ENCODE measurements around the gene GABRR2.
"Not testable (repeated sequence)": the region's sequence is repeated elsewhere in the genome, so short reads cannot be mapped to it uniquely, and the experiment has no call there.

Gene GABRR2

GRCh38 chr6:89323511-89323971 lies 8.4 kb upstream of the GABRR2 start:
- no peak for DNase-seq

- peak; percentile 5 to 52 for DNase-seq
Measured at GRCh38 chr6:89321131-89321970, 6.3 kb upstream of the GABRR2 start.

- DNase-seq = no peak
Measured at GRCh38 chr6:89320012-89320559, 5.0 kb upstream of the GABRR2 start.

DNA sequence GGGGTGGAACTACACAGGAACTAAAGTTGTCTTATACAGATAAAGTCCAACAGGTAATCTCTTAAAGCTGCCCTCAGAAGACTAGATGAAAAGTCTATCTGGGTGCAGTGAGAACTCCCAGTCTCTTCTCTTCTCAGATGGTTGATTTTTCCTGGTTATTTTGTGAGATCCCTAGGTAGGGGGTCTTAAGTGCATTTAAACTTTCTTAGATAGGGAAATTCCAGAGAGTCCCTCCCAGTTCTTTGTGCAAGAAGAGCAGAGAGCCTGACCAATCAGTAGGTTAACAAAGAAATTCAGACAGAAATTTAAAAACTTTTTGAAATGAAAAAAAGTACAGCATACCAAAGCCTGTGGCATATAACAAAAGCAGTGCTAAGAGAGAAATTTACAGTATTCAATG lies 2.0 kb upstream of the GABRR2 start:
- no peak for DNase-seq

GRCh38 chr6:89314692-89315091 lies 407 bp downstream of the GABRR2 start:
- DNase-seq = no peak

DNA sequence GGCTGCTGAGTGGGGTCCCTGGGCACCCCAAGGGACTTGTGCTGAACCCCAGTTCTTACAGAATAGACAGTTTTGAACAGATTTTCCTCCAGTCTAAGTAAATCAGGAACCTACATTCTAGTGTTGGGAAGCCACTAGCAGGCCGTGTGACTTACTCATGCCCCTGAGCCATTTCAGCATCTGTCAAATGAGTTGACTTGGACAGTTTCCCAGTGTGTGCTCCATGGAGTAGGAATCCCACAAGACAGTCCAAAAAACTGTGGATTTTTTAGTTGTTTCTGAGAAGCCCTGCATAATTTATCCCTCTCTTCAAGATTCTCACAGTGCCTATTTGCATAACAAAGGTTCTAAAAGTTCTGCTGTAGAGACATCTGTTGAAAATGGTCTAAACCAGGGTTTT lies 2.1 kb downstream of the GABRR2 start:
- no peak for DNase-seq

- DNase-seq = no peak
Measured at GRCh38 chr6:89311853-89312531, 3.1 kb downstream of the GABRR2 start.

GRCh38 chr6:89311530-89311852 lies 3.6 kb downstream of the GABRR2 start:
- DNase-seq = no peak

DNA sequence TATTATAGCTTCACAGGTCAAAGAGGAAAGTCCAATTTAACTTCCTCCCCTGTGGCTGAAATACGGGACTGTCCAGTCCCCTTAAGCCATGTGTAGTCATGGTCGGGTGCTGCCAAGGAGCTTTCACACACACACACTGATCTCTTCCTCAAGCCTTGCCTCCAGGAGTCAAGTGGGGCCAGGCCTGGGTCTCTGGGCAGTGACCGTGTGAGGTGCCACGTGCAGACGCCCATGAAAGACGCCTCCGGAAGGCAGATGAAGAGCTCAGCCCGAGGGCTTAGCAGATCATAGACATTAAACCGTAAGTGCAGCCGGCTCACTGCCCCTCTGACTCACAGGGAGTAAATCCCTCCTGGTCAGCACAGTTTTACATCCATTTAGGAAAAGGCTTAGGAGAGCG lies 4.2 kb downstream of the GABRR2 start:
- no peak for DNase-seq

- no peak for DNase-seq
Measured at GRCh38 chr6:89308525-89309395, 6.3 kb downstream of the GABRR2 start.

GRCh38 chr6:89304517-89304916 lies 10.6 kb downstream of the GABRR2 start:
- not testable (repeated sequence) for DNase-seq

GRCh38 chr6:89302936-89303335 lies 12.2 kb downstream of the GABRR2 start:
- DNase-seq = no peak

DNA sequence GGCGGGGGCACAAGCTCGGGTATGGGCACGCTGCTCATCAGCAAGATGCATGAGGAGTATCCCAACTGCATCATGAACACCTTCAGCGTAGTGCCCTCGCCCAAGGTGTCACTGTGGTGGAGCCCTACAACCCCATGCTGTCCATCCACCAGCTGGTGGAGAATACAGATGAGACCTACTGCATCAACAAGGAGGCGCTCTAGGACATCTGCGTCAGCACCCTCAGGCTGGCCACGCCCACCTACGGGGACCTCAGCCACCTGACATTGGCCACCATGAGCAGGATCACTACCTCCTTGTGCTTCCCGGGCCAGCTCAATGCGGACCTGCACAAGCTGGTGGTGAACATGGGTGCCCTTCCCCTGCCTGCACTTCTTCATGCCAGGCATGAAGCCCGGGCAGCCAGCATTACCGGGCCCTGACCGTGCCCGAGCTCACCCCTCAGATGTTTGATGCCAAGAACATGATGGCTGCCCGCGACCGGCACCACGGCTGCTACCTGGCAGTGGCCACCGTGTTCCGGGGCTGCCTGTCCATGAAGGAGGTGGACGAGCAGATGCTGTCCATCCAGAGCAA lies 12.8 kb downstream of the GABRR2 start:
- DNase-seq = no peak

DNA sequence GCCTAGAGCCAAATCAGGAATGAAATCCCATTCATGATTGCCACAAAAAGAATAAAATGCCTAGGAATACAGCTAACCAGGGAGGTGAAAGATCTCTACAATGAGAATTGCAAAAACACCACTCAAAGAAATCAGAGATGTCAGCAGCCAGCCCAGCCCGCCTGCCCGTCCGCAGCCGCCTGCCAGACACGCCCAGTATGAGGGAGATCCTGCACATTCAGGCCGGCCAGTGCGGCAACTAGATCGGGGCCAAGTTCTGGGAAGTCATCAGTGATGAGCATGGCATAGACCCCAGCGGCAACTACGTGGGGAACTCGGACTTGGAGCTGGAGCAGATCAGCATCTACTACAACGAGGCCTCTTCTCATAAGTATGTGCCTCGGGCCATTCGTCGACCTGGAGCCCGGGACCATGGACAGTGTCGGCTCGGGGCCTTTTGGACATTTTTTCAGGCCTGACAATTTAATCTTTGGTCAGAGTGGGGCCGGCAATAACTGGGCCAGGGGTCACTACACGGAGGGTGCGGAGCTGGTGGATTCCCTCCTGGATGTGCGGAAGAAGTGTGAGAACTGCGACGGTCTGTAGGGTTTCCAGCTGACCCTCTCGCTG lies 13.4 kb downstream of the GABRR2 start:
- no peak for DNase-seq

DNA sequence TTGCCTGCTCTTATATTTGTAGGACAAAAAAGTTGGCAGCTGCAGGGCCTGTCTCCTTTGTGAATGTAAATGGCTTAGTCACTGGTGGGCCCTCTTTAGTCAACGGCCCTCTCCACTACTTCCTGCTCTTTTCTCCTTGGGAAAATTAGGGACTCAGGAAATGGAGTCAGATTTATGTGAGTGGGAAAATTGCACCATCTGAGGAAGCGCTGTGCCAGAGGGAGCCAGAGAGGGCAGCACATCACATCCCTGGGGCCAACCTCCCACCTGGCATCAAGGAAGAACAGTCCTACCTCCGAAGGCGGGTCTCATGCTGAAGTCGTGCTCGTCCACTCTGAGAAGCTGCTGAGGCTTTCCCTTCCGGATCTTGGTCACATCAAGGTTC lies 15.6 kb downstream of the GABRR2 start:
- no peak for DNase-seq

GRCh38 chr6:89298680-89299465 lies 16.2 kb downstream of the GABRR2 start:
- peak in 1 of 2 donors; percentile 59 for DNase-seq

- DNase-seq = peak; percentile 61 to 68
Measured at GRCh38 chr6:89297695-89298351, 17.3 kb downstream of the GABRR2 start.

DNA sequence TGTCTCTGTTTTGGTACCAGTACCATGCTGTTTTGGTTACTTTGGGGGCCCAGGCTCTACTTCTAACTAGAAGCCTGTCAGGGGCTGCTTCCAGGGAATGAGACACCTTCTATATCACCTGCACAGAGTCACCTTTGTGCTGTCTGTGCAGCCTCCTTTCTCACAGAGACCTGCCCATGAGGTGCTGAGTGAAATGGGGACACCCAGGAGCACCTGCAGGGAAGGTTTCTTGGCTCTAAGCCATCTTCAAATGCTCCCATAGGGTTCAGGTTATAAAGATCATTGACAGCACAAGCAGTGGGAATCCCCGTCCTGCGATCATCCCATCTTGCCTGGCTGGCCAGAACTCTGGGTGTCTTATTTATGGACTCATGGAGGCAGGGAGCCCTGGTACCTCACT lies 19.1 kb downstream of the GABRR2 start:
- DNase-seq = no peak

- DNase-seq = not testable (repeated sequence)
Measured at GRCh38 chr6:89295116-89295515, 20.0 kb downstream of the GABRR2 start.

DNA sequence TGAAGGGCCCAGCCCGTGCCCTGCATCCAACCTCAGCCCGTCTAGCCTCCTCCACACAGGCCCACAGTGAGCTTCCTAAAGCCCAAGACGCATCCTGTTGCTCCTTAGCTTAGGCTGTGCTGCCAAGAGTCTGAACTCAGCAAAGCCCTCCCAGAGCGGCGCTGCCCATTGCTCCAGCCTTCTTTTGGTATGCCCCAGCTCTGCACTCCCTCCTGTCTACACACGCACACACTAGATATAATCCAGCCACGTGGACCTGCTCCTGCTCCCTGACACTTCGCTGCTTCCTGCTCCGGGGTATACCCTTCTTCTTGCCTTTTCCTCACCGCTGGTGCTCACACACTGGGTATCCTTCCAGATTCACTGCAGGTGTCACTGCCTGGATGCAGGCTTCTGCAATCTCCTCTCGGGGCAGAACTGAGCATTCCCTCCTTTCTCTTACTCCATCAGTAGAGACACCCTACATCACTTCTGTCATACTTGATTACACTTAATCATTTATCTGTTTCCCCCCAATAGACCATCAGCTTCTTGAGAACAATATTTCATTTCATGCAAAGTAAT lies 23.8 kb downstream of the GABRR2 start:
- DNase-seq = no peak

Measured in CD4-positive, alpha-beta T cell treated with Interleukin-4 for 1 hour (primary cell).